ENCODE data around the gene BCOR. TPM values are rescaled to one million over a fixed set of nuclear protein-coding genes. Genes with fewer than 3 reads are reported as not detected.

Gene BCOR
- total RNA-seq, 1 experiment from 2014 or later, result 134 TPM

DNA sequence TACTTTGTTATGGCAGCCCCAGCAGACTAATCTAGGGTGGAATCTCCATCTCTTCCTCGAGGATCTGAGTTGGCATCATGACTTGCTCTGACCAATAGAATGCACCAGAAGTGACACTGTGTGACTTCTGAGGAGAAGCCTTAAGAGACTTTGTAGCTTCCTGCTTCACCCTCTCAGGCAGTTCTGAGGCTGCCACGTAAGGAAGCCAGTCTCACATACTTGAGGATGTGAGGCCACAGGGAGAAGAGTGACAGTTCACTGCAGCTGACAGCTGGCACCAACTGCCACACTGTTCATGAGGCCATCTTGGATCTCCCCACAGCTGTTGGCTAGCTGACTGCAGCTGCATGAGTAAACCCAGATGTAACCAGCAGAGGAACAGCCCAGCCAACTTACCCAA, 29.3 kb upstream of the BCOR start:
- no peaks in the 10 kb centered on the region for H3K9me3 ChIP-seq (ENCODE audit: control insufficient read depth, low read depth, low read length)
- H2AFZ ChIP-seq (ENCODE audit: low read length), result no peak overlapping the region
- H3K56ac ChIP-seq (ENCODE audit: insufficient read length, low read depth, low read length), result no peak overlapping the region
- TF ChIP-seq, protein P1, sequence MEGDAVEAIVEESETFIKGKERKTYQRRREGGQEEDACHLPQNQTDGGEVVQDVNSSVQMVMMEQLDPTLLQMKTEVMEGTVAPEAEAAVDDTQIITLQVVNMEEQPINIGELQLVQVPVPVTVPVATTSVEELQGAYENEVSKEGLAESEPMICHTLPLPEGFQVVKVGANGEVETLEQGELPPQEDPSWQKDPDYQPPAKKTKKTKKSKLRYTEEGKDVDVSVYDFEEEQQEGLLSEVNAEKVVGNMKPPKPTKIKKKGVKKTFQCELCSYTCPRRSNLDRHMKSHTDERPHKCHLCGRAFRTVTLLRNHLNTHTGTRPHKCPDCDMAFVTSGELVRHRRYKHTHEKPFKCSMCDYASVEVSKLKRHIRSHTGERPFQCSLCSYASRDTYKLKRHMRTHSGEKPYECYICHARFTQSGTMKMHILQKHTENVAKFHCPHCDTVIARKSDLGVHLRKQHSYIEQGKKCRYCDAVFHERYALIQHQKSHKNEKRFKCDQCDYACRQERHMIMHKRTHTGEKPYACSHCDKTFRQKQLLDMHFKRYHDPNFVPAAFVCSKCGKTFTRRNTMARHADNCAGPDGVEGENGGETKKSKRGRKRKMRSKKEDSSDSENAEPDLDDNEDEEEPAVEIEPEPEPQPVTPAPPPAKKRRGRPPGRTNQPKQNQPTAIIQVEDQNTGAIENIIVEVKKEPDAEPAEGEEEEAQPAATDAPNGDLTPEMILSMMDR (conservative IDR thresholded peaks at IDR 0.05), result no peak
- H3K79me2 ChIP-seq (ENCODE audit: insufficient read depth, low read length), result no peaks in the 10 kb centered on the region
- no peaks in the 10 kb centered on the region for H3K4me1 ChIP-seq (ENCODE audit: insufficient read depth, low read length)
- no peak overlapping the region for H4K8ac ChIP-seq (replicated peaks; ENCODE audit: insufficient read length, low read depth, low read length)
- H3K18ac ChIP-seq (ENCODE audit: insufficient read length, low read depth, low read length), result no peak overlapping the region
- H3K9me3 Mint-ChIP-seq, result peaks cover 66 to 69% of the 10 kb centered on the region in 2 experiments
- H2BK12ac ChIP-seq (ENCODE audit: insufficient read length, low read depth, low read length), result no peak overlapping the region
- no peak overlapping the region for H4K91ac ChIP-seq (ENCODE audit: insufficient read length, low read depth, low read length)
- no peak overlapping the region for H2BK20ac ChIP-seq (ENCODE audit: low read depth, low read length, poor library complexity, severe bottlenecking)
- H4K20me1 ChIP-seq (ENCODE audit: control insufficient read depth, insufficient read depth, insufficient read length), result no peaks in the 10 kb centered on the region
- H4K5ac ChIP-seq (ENCODE audit: insufficient read length, low read depth, low read length), result no peak overlapping the region
- H3K4me3 Mint-ChIP-seq, result no peak overlapping the region
- no peak overlapping the region for H3K4ac ChIP-seq (ENCODE audit: low read depth, low read length)
- H3K4me1 Mint-ChIP-seq, result peaks cover 2 to 4% of the 10 kb centered on the region in 2 experiments; a peak in 2 of 4 replicates
- H3K23me2 ChIP-seq (ENCODE audit: insufficient read length, low read depth, low read length, poor library complexity, severe bottlenecking), result no peaks in the 10 kb centered on the region
- H3K27me3 Mint-ChIP-seq (ENCODE audit: low read depth), result peaks cover 16% of the 10 kb centered on the region
- no peak overlapping the region for H3K9ac ChIP-seq (ENCODE audit: extremely low read depth, insufficient read length, low read length)
- no peak overlapping the region for H3K14ac ChIP-seq (ENCODE audit: insufficient read depth, low read length)
- H3K23ac ChIP-seq (ENCODE audit: insufficient read length, low read depth, low read length), result no peak overlapping the region
- H3K27me3 ChIP-seq (ENCODE audit: insufficient read depth, low read length), result no peaks in the 10 kb centered on the region
- H3T11ph ChIP-seq (ENCODE audit: low read length), result no peak overlapping the region
- no peak overlapping the region for H2BK5ac ChIP-seq (ENCODE audit: insufficient read length, low read length)
- no peak overlapping the region for H3K27ac Mint-ChIP-seq
- no peak overlapping the region for H2BK120ac ChIP-seq (ENCODE audit: low read depth, low read length, poor library complexity, severe bottlenecking)
- no peak overlapping the region for H2BK15ac ChIP-seq (ENCODE audit: low read depth, low read length)
- no CpG with 5 or more reads among the region's 2 CpGs for WGBS (ENCODE audit: extremely low coverage, insufficient read length, low lambda C conversion rate)
- no peaks in the 10 kb centered on the region for H3K79me1 ChIP-seq (ENCODE audit: insufficient read depth, low read depth, low read length, poor library complexity, severe bottlenecking)
- no peak overlapping the region for H3K27ac ChIP-seq (ENCODE audit: insufficient read length, low read depth, low read length)
- H2AK5ac ChIP-seq (ENCODE audit: insufficient read length, low read length), result no peak overlapping the region
- H3K36me3 Mint-ChIP-seq (ENCODE audit: insufficient read depth in 1 of 3, low read depth in 3 of 3), result peaks cover 10 to 25% (median 13%) of the 10 kb centered on the region in 3 experiments
- DNase-seq, result no peak
- no peak overlapping the region for H3K4me2 ChIP-seq (ENCODE audit: insufficient read depth, insufficient read length, low read length)

Data from H9 (cell line).